ENCODE results near the gene FAM171A1.
"Not testable (repeated sequence)": the region's sequence is repeated elsewhere in the genome, so short reads cannot be mapped to it uniquely, and the experiment has no call there.

The FAM171A1 gene
- total RNA-seq, result 2.7 to 8.8 (median 5.7) reads per million in 4 donors

GRCh38 chr10:15370856-15371701 lies at the start of gene FAM171A1:
Gene FAM171A1, minus strand, starts transcription at chr10:15371289. Its CDS starts 237 bp downstream, at chr10:15371052.
- DNase-seq, result peak; percentile 39 to 66 (median 52)

DNA sequence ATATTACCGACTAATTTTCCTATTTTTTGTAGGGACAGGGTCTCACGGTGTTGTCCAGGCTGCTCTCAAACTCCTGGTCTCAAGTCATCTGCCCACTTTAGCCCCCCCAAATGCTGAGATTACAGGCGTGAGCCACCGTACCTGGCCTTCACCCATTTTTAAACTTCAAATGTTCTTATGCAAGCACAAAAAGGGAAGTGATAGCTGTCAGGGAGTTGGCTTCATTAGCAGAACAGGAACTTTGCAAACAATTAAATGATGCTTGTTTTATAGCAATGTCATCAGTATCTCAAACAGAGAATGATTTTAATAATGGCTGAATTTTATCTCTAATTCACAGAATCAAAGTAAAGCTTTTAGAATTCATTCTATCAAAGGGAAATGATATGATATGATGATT lies 49.8 kb upstream of the FAM171A1 start:
- DNase-seq, result no peak

DNA sequence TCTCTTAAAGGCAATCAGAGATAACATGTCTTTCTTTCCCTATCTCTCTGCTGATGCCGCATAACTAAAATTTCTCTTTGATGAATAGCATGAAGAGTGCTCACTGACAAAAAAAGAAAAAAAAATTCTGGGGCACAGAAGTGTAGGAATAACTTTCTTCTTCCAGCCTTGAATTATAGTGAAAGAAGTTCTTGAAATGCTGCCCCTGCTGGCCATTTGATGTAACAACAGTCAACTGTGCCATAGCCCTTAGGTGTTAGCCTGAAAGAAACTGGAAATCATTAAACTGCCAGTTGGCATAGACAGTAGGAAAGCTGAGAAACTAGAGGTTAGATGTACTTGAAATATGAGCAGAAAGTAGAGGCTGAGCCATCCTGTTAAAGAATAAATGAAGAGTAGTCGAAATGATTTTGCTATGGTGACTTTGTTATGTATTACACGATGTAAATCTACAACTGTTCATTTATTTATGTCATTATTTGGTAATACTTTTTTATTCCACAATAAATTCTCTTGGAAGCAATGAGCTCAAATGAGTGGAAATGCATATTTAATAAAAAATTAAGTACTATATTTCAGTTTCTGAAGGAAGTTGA lies 48.3 kb upstream of the FAM171A1 start:
- peak in 2 of 5 donors; percentile 15 to 31 for DNase-seq

DNA sequence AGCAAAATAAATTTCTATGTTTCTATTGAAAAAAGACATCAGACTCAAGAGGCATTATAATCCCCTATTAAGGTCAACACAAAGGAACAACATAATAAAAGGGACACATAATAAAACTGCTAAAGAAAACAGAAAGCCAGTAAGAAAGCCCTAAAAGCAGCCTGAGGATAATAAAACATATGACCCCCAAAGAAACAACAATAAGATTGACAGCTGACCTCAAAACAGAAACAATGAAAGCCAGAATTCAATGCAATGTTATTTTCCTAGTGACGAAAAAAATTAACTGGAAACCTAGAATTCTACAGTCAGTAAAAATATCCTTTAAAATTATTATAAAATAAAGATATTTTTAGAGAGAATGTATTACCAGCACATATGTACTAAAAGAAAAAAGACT lies 44.9 kb upstream of the FAM171A1 start:
- no peak for DNase-seq

GRCh38 chr10:15411010-15411409 lies 39.9 kb upstream of the FAM171A1 start:
- no peak for DNase-seq

- DNase-seq, result not testable (repeated sequence)
Measured at GRCh38 chr10:15409350-15409749, 38.3 kb upstream of the FAM171A1 start.

DNA sequence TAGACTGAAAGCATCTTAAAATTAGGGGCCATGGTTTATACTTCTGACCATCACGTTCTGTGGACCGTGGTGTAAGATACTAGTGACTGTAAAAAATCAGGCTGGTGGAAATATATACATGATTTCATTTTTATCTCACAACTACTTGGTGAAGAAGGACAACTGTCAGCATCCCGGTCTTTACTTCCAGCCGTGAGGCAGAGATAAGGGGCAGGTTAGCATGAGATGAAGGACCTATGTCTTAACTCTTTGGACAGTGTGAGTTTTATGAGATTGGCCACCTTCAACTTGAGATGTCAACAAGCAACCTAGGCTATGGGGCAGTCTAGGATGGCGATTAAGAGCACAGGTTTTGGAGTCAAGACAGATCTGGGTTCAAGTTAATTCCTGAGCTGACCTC lies 37.5 kb upstream of the FAM171A1 start:
- no peak for DNase-seq

DNA sequence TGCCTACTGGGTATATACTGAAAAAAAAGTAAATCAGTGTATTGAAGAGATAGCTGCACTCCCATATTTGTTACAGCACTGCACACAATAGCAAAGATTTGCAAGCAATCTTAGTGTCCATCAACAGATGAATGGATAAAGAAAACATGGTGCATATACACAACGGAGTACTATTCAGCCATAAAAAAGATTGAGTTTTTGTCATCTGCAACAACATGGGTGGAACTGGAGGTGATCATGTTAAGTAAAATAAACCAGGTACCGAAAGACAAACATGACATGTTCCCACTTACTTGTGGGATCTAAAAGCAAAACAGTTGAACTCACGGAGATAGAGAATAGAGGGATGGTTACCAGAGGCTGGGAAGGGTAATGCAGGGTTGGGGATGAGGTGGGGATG lies 34.2 kb upstream of the FAM171A1 start:
- no peak for DNase-seq

GRCh38 chr10:15401382-15401781 lies 30.3 kb upstream of the FAM171A1 start:
- no peak for DNase-seq

GRCh38 chr10:15400461-15400860 lies 29.4 kb upstream of the FAM171A1 start:
- not testable (repeated sequence) for DNase-seq

- no peak for DNase-seq
Measured at GRCh38 chr10:15399060-15399661, 28.1 kb upstream of the FAM171A1 start.

DNA sequence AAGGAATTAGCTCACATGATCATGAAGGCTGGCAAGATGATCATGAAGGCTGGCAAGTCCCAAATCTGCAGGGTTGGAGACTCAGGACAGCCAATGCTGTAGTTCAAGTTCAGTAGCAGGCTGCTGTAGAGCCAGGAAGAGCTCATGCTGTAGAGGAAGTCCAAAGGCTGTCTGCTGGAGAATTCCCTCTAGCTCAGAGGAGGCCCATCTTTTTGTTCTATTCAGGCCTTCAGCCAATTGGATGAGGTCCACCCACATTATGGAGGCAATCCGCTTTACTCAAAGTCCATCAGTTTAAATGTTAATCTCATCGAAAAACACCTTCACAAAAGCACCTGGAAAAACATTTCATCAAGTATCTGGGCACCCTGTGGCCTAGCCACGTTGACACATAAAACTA lies 24.8 kb upstream of the FAM171A1 start:
- DNase-seq, result no peak

DNA sequence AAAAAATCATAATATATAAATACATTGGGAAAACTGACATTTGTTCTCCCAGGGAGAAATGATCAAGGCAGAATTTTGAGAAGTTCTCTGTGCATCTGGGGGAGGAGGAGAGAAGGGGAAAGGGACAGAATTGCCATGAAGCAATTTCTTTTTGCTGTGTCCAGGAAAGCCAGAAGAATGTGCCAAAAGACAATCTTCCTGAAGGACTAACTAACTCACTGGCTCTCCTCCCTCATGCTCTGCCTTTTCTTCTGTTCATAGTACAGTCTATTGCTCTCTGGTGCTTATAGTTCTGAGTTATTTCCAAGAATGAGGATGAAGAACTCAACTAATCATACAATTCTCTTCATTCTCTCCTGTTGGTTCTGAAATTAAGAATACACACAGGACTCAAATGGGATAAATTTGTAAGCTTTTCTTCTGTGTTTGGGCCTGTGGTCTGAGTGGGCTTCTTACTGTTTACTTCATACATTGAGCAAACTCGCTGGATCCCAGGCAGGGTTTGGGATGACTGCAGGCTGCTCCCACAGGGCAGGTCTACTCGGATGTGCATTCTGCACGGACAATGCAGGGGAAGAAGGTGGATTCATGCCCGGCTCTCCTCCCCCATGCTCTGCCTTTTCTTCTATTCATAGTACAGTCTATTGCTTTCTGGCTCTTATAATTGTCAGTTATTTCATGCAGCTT lies 22.2 kb upstream of the FAM171A1 start:
- DNase-seq, result no peak

GRCh38 chr10:15391491-15391890 lies 20.4 kb upstream of the FAM171A1 start:
- no peak for DNase-seq

DNA sequence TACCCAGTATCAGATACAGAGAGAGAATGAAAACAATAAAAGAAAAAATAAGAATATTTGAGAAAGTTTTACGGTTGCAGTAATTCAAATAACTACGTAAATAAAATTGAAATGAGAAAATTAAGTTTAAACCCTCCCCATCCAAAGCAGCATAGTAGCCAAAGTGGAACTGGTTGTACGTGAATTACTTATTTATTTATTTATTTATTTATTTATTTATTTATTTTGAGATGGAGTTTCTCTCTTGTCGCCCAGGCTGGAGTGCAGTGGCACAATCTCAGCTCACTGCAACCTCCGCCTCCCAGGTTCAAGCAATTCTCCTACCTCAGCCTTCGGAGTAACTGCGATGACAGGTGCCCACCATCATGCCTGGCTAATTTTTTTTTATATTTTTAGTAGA lies 17.1 kb upstream of the FAM171A1 start:
- not testable (repeated sequence) for DNase-seq

GRCh38 chr10:15387021-15387420 lies 15.9 kb upstream of the FAM171A1 start:
- DNase-seq, result no peak

GRCh38 chr10:15385552-15386455 lies 14.7 kb upstream of the FAM171A1 start:
- no peak for DNase-seq

GRCh38 chr10:15381420-15381819 lies 10.3 kb upstream of the FAM171A1 start:
- DNase-seq, result no peak

GRCh38 chr10:15379078-15379477 lies 8.0 kb upstream of the FAM171A1 start:
- DNase-seq, result no peak

DNA sequence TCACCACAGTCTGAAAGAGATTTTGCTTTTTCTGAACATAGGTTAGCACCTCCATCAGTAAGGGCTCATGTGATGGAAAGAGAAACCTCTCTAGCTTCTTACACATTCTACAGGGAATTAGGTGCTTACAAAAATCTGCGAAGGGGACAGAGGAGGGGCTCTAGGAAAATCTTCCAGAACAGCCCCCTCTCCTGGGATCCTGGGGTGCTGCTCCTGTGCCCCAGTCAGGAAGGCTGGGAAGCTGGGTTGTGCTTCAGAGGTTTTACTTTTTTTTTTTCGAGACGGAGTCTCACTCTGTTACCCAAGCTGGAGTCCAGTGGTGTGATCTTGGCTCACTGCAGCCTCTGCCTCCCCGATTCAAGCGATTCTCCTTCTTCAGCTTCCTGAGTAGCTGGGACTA lies 7.5 kb upstream of the FAM171A1 start:
- no peak for DNase-seq

DNA sequence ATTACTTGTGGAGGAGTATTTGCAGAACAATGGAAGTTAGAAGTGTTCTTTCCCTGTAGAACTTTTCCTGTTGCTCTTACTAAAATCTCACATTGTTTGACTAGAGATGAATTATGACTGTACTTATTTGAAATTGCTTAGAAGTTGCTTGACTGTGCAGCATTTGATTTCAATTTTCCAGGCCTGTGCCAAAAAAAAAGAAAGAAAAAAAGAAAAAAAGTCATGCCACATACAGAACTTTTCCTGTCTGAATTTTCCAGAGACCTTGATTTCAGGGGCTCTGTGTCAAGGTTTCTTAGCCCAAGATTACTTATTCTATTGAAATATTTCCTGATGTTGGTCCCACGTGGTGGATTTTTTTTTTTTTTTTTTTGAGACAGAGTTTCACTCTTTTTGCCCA lies 3.5 kb upstream of the FAM171A1 start:
- DNase-seq, result no peak

DNA sequence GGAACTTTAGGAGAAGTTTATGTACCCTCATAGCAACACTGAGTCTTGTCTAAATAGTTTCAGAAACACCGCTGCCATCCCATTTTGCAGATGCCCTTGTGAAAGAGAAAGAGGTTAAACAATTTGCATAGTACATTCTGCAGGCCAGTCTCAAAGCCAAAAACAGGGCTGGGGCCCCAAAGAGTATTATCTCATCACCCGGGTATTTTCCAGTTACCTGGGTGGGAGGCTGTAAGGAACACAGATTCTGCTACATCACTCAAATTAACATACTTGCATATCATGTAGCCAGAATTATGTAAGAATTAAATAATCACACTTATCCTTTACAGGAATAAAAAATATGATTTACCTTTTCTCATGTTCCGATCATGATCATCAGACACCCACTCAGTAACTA lies 3.1 kb upstream of the FAM171A1 start:
- DNase-seq, result no peak
